HCT116 (cell line): ENCODE data around the gene PKD2L1. TPM values are rescaled to one million over a fixed set of nuclear protein-coding genes. Genes with fewer than 3 reads are reported as not detected.

Source experiments
- ATAC-seq: fragments of 200-7000 bp; cut with Tn5 transposase; 2 replicates; pipeline ENCODE4 v1.9.1; 2020; ENCODE audit warnings: mild to moderate bottlenecking, moderate library complexity
- BruUV-seq: library from RNA; stranded (reverse); fragments of 400-500 nt; replicated peaks from 2 replicates; lab custom pipeline; 2021; lab: Mats Ljungman, UMichigan
- CTCF ChIA-PET: fragments of 300-600 bp; sonication (Branson Sonifier 250); formaldehyde crosslinking; loops from one replicate; lab custom pipeline; 2021; ENCODE audit warnings: antibody characterized with exemption; lab: Charles Lee
- POLR2A ChIA-PET: fragments of 300-600, 350-600 bp; sonication (Branson Sonifier 250); formaldehyde crosslinking; loops from one replicate; lab custom pipeline; 2021; ENCODE audit warnings: antibody characterized with exemption; lab: Charles Lee
- RAD21 ChIA-PET, 2 experiments: fragments of 300-600 bp; sonication (Branson Sonifier 250); formaldehyde crosslinking; loops; one replicate each; lab custom pipeline; 2023; ENCODE audit warnings: low total read pairs in 2 of 2; ENCODE audit not compliant: uncharacterized antibody in 2 of 2, unreplicated experiment in 2 of 2, low non-redundant PET in 1 of 2; lab: Charles Lee
- DNase-seq: peaks from one replicate; pipeline ENCODE4 v3.0.0-alpha.2; 2010; ENCODE audit warnings: low read depth, low spot score
- H2AFZ ChIP-seq: fragments of 200-600 bp; shearing (Covaris generic), sonication (generic); 2 replicates; pipeline ENCODE4 v1.6.1; 2017; ENCODE audit warnings: low read depth, mixed run types, mixed read lengths, antibody characterized with exemption, low read length; ENCODE audit not compliant: poor library complexity, severe bottlenecking
- H3K27ac ChIP-seq: 2 replicates; pipeline ENCODE4 v1.5.1; 2012; ENCODE audit warnings: low read depth, low read length
- H3K27me3 ChIP-seq: fragments of 200-600 bp; sonication (generic); 2 replicates; pipeline ENCODE4 v1.6.1; 2016; ENCODE audit warnings: mixed run types, low read length, mixed read lengths; ENCODE audit not compliant: insufficient read depth
- H3K36me3 ChIP-seq, 2 experiments: fragments of 200-500 bp in 1 of 2; fragments of 200-600 bp in 1 of 2; sonication (Bioruptor generic) in 1 of 2; sonication (generic) in 1 of 2; 2 replicates each; pipeline versions ENCODE4 v1.5.1 to v1.6.1; 2014 to 2016; ENCODE audit warnings: low read length in 2 of 2, inconsistent platforms in 1 of 2, mixed read lengths in 1 of 2, mixed run types in 1 of 2; ENCODE audit not compliant: insufficient read depth in 2 of 2, control insufficient read depth in 1 of 2
- H3K4me1 ChIP-seq, 2 experiments: fragments of 200-600 bp in 1 of 2; sonication (generic) in 1 of 2; 2 replicates each; pipeline versions ENCODE4 v1.5.1 to v1.6.1; 2012 to 2017; ENCODE audit warnings: low read length in 2 of 2, inconsistent platforms in 1 of 2, mild to moderate bottlenecking in 1 of 2, mixed read lengths in 1 of 2, mixed run types in 1 of 2, moderate library complexity in 1 of 2; ENCODE audit not compliant: insufficient read depth in 2 of 2, control insufficient read depth in 1 of 2
- H3K4me2 ChIP-seq: fragments of 200-600 bp; sonication (generic); 2 replicates; pipeline ENCODE4 v1.6.1; 2017; ENCODE audit warnings: mixed run types, low read length, mixed read lengths
- H3K4me3 ChIP-seq, 2 experiments: fragments of 200-600 bp in 1 of 2; sonication (generic) in 1 of 2; replicated peaks in 1 of 2; 2 replicates each; pipeline ENCODE4 v1.5.1; 2011 to 2016; ENCODE audit warnings: low read length in 2 of 2, control low read depth in 1 of 2, low read depth in 1 of 2, mild to moderate bottlenecking in 1 of 2, mixed read lengths in 1 of 2, mixed run types in 1 of 2
- H3K79me2 ChIP-seq: fragments of 200-600 bp; sonication (generic); 2 replicates; pipeline ENCODE4 v1.6.1; 2017; ENCODE audit warnings: mild to moderate bottlenecking, mixed run types, low read length, moderate library complexity, mixed read lengths; ENCODE audit not compliant: insufficient read depth
- H3K9ac ChIP-seq: fragments of 200-600 bp; sonication (generic); 2 replicates; pipeline ENCODE4 v1.6.1; 2016; ENCODE audit warnings: low read length, mixed read lengths
- H3K9me2 ChIP-seq: fragments of 200-600 bp; sonication (generic), shearing (Covaris generic); 2 replicates; pipeline ENCODE4 v1.6.1; 2017; ENCODE audit warnings: mixed run types, mild to moderate bottlenecking, moderate library complexity; ENCODE audit not compliant: insufficient read depth
- H3K9me3 ChIP-seq, 2 experiments: fragments of 200-500 bp in 1 of 2; fragments of 200-600 bp in 1 of 2; sonication (Bioruptor generic) in 1 of 2; sonication (generic) in 1 of 2; 2 replicates each; pipeline ENCODE4 v1.6.1; 2014 to 2017; ENCODE audit warnings: low read length in 2 of 2, mixed read lengths in 2 of 2, inconsistent platforms in 1 of 2, low read depth in 1 of 2, mild to moderate bottlenecking in 1 of 2, mixed run types in 1 of 2, moderate library complexity in 1 of 2; ENCODE audit not compliant: control insufficient read depth in 1 of 2, insufficient read depth in 1 of 2
- H4K20me1 ChIP-seq: fragments of 200-600 bp; sonication (generic), shearing (Covaris generic); 2 replicates; pipeline ENCODE4 v1.6.1; 2017; ENCODE audit warnings: mixed run types, mild to moderate bottlenecking, moderate library complexity; ENCODE audit not compliant: insufficient read depth
- CEBPB ChIP-seq: IDR thresholded peaks from 2 replicates; pipeline ENCODE4 v1.6.1; 2012; ENCODE audit warnings: low read depth
- ELF1 ChIP-seq: IDR thresholded peaks from 2 replicates; pipeline ENCODE4 v1.6.1; 2012; ENCODE audit warnings: low read depth, borderline replicate concordance
- EZH2 ChIP-seq: fragments of 200-600 bp; sonication (generic); IDR thresholded peaks from 2 replicates; pipeline ENCODE4 v1.6.1; 2017; ENCODE audit warnings: antibody characterized with exemption, mixed run types
- EZH2phosphoT487 ChIP-seq: fragments of 200-600 bp; IDR thresholded peaks from 2 replicates; pipeline ENCODE4 v1.6.1; 2018; ENCODE audit warnings: antibody characterized with exemption, borderline replicate concordance
- FOSL1 ChIP-seq: IDR thresholded peaks from 2 replicates; pipeline ENCODE4 v1.6.1; 2012; ENCODE audit warnings: low read depth
- JUND ChIP-seq: IDR thresholded peaks from 2 replicates; pipeline ENCODE4 v1.6.1; 2012
- MAX ChIP-seq: IDR thresholded peaks from 2 replicates; pipeline ENCODE4 v1.6.1; 2012
- POLR2A ChIP-seq: IDR thresholded peaks from 2 replicates; pipeline ENCODE4 v1.7.0; 2011; ENCODE audit warnings: borderline replicate concordance; ENCODE audit not compliant: insufficient read depth, insufficient read length; ENCODE audit errors: extremely low read depth
- POLR2AphosphoS5 ChIP-seq: IDR thresholded peaks from 2 replicates; pipeline ENCODE4 v1.6.1; 2011; ENCODE audit warnings: mild to moderate bottlenecking, low read depth, low read length, moderate library complexity
- REST ChIP-seq: IDR thresholded peaks from 2 replicates; pipeline ENCODE4 v1.6.1; 2012; ENCODE audit warnings: low read depth
- SP1 ChIP-seq: IDR thresholded peaks from 2 replicates; pipeline ENCODE4 v1.6.1; 2012; ENCODE audit warnings: low read depth
- SRF ChIP-seq: IDR thresholded peaks from 2 replicates; pipeline ENCODE4 v1.6.1; 2012; ENCODE audit warnings: low read depth
- TCF7L2 ChIP-seq: IDR thresholded peaks from 2 replicates; pipeline ENCODE4 v1.7.0; 2011; ENCODE audit warnings: borderline replicate concordance, inconsistent platforms; ENCODE audit not compliant: insufficient read depth, insufficient read length; ENCODE audit errors: extremely low read depth
- YY1 ChIP-seq: IDR thresholded peaks from 2 replicates; pipeline ENCODE4 v1.6.1; 2011; ENCODE audit warnings: low read length, low read depth, moderate library complexity, mild to moderate bottlenecking; ENCODE audit not compliant: insufficient replicate concordance; ENCODE audit errors: extremely low read depth
- ZBTB33 ChIP-seq: IDR thresholded peaks from 2 replicates; pipeline ENCODE4 v1.6.1; 2011; ENCODE audit warnings: mild to moderate bottlenecking, low read length, moderate library complexity; ENCODE audit not compliant: insufficient replicate concordance; ENCODE audit errors: extremely low read depth
- ZFX ChIP-seq: fragments of 450-650 bp; IDR thresholded peaks from 2 replicates; pipeline ENCODE4 v1.6.1; 2017
- ZNF274 ChIP-seq: fragments of 200-500 bp; sonication (Bioruptor generic); IDR thresholded peaks from 2 replicates; pipeline ENCODE4 v1.6.1; 2014; ENCODE audit warnings: mild to moderate bottlenecking, low read depth, low read length, inconsistent platforms
- intact Hi-C: fragments of 100-400 bp; cut with micrococcal nuclease; formaldehyde crosslinking; loops from 2 replicates; pipeline ENCODE4 v1.10.0; 2022
- total RNA-seq: library from RNA; stranded (reverse); gene quantifications from one replicate; pipeline ENCODE4 v1.2.1, GENCODE V29; 2021; ENCODE audit not compliant: unreplicated experiment
- TF ChIP-seq, protein P1 (sequence below), 3 experiments: fragments of 200-600 bp in 1 of 3; sonication (generic) in 1 of 3; IDR thresholded peaks in 2 of 3; conservative IDR thresholded peaks in 1 of 3; 2 replicates each; pipeline ENCODE4 v1.5.1; 2012 to 2017; ENCODE audit warnings: low read depth in 2 of 3, low read length in 2 of 3, antibody characterized with exemption in 1 of 3, borderline replicate concordance in 1 of 3, control low read depth in 1 of 3, mild to moderate bottlenecking in 1 of 3, mixed read lengths in 1 of 3, mixed run types in 1 of 3, moderate library complexity in 1 of 3; ENCODE audit not compliant: insufficient read depth in 1 of 3

Gene PKD2L1
- total RNA-seq, 1 experiment from 2014 or later = 0.17 TPM

DNA sequence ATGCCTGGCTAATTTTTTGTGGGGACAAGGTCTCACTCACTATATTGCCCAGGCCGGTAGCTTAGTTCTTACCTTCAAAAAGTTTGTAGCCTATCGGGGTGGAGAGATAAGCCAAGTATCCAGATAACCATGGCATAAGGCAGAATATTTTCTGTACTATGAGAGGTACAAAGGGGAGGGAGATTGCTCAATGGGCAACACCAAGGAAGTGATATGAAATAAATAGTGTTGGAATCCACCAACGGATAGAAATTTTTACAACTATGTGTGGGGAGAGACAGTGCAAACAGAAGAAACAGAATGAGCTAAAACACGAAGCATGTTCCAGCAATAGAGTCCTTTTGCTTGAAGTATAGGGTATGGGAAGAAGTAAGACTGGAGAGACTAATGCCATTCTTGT is 25.1 kb upstream of the PKD2L1 start:
- no peak for DNase-seq
- Histone ChIP-seq H3K9me2 (no peaks in the 10 kb centered on the region), H3K9me3 (no peaks in the 10 kb centered on the region), H4K20me1 (no peaks in the 10 kb centered on the region), H3K9ac (no peak overlapping the region), H3K4me3 (no peak overlapping the region), H3K4me1 (peaks cover 14 to 53% of the 10 kb centered on the region in 2 experiments), H3K79me2 (peaks cover 77% of the 10 kb centered on the region), H3K27me3 (no peaks in the 10 kb centered on the region), H2AFZ (no peak overlapping the region), H3K36me3 (peaks cover 76 to 89% of the 10 kb centered on the region in 2 experiments), H3K4me2 (no peak overlapping the region), H3K27ac (peak overlapping the region; percentile 28; the same call in 1 of the 2 replicates)
- CTCF ChIA-PET = no interaction called here
- POLR2A ChIA-PET = interaction anchor here (0.6 kb wide), 1 partner anchor 18 kb away, joined by 3 read pairs; no protein-coding TSS in a partner anchor
- intact Hi-C loops = no loop called here
- no TSS peak for BruUV-seq
- ATAC-seq = no peak
- RAD21 ChIA-PET = no interaction called here
- TF ChIP-seq YY1 = no peak
- no peak for TF ChIP-seq SRF
- TF ChIP-seq, protein P1, sequence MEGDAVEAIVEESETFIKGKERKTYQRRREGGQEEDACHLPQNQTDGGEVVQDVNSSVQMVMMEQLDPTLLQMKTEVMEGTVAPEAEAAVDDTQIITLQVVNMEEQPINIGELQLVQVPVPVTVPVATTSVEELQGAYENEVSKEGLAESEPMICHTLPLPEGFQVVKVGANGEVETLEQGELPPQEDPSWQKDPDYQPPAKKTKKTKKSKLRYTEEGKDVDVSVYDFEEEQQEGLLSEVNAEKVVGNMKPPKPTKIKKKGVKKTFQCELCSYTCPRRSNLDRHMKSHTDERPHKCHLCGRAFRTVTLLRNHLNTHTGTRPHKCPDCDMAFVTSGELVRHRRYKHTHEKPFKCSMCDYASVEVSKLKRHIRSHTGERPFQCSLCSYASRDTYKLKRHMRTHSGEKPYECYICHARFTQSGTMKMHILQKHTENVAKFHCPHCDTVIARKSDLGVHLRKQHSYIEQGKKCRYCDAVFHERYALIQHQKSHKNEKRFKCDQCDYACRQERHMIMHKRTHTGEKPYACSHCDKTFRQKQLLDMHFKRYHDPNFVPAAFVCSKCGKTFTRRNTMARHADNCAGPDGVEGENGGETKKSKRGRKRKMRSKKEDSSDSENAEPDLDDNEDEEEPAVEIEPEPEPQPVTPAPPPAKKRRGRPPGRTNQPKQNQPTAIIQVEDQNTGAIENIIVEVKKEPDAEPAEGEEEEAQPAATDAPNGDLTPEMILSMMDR (IDR thresholded peaks at IDR 0.05 in 2 of 3, conservative IDR thresholded peaks at IDR 0.05 in 1 of 3; ENCODE audit: borderline replicate concordance in 1 of 3, insufficient read depth in 1 of 3, low read depth in 2 of 3, low read length in 2 of 3) = no peak
- TF ChIP-seq EZH2phosphoT487 = no peak
- TF ChIP-seq MAX = no peak
- TF ChIP-seq POLR2A = no peak
- no peak for TF ChIP-seq ZFX
- no peak for TF ChIP-seq EZH2
- TF ChIP-seq POLR2AphosphoS5 = no peak
- no peak for TF ChIP-seq SP1
- TF ChIP-seq ZNF274 = no peak
- no peak for TF ChIP-seq CEBPB
- no peak for TF ChIP-seq TCF7L2
- TF ChIP-seq ZBTB33 = no peak
- no peak for TF ChIP-seq REST
- TF ChIP-seq ELF1 = no peak
- TF ChIP-seq FOSL1 = no peak
- TF ChIP-seq JUND = no peak
